SK-N-MC (cell line): Measurements from ENCODE around the gene F10.

Experiments
- EZH2 ChIP-seq: fragments of 200-600 bp; sonication (generic); IDR thresholded peaks from one replicate; pipeline ENCODE4 v1.6.1; 2017; ENCODE audit warnings: antibody characterized with exemption
- FOXP2 ChIP-seq: optimal IDR thresholded peaks from 2 replicates; pipeline ENCODE3; 2011; ENCODE audit warnings: mild to moderate bottlenecking, moderate library complexity; ENCODE audit not compliant: insufficient read depth; ENCODE audit errors: extremely low read length, control extremely low read depth
- POLR2AphosphoS5 ChIP-seq: IDR thresholded peaks from 2 replicates; pipeline ENCODE4 v1.6.1; 2012; ENCODE audit warnings: mild to moderate bottlenecking, low read depth, low read length, borderline replicate concordance

GRCh38 chr13:113176822-113177221, 54.2 kb downstream of the F10 start:
- TF ChIP-seq EZH2 = no peak
- TF ChIP-seq POLR2AphosphoS5 = no peak
- TF ChIP-seq FOXP2 = no peak
